Left cardiac atrium (tissue), 4 donors: ENCODE measurements around the gene IL17B. TPM values are rescaled to one million over a fixed set of nuclear protein-coding genes. Genes with fewer than 3 reads are reported as not detected.

ENCODE experiments used
- ATAC-seq, 2 donors: fragments of 200-7000 bp; cut with Tn5 transposase; one replicate each; pipeline ENCODE4 v1.9.1; 2020; ENCODE audit warnings: mild to moderate bottlenecking in 2 of 2, moderate library complexity in 2 of 2
- DNase-seq: peaks from one replicate; pipeline ENCODE4 v3.0.0-alpha.2; 2020
- intact Hi-C, 2 donors: fragments of 100-400 bp; cut with DNase I; formaldehyde crosslinking; loops; one replicate each; pipeline versions ENCODE4 v1.14.1 to v1.15.1; 2022 to 2023
- total RNA-seq, 2 donors: library from RNA; stranded (reverse); fragmentation: NEBNext Ultra II Directional; extraction: Animal tissue kit (Norgen Biotek cat#: 25700); gene quantifications; one replicate each; pipeline ENCODE4 v1.2.1, GENCODE V29; 2021
- donor health status: DM: no; HTN: yes; CAD: no.
- donor health status: DM: no; HTN: yes; CAD: no; lungs with severe emphysema.
- donor health status: DM: yes; HTN: yes; CAD: no.
- donor health status: Dilated cardiomyopathy.

Gene IL17B
- total RNA-seq, 2 donors from 2014 or later, result 0.44 to 0.89 TPM

DNA sequence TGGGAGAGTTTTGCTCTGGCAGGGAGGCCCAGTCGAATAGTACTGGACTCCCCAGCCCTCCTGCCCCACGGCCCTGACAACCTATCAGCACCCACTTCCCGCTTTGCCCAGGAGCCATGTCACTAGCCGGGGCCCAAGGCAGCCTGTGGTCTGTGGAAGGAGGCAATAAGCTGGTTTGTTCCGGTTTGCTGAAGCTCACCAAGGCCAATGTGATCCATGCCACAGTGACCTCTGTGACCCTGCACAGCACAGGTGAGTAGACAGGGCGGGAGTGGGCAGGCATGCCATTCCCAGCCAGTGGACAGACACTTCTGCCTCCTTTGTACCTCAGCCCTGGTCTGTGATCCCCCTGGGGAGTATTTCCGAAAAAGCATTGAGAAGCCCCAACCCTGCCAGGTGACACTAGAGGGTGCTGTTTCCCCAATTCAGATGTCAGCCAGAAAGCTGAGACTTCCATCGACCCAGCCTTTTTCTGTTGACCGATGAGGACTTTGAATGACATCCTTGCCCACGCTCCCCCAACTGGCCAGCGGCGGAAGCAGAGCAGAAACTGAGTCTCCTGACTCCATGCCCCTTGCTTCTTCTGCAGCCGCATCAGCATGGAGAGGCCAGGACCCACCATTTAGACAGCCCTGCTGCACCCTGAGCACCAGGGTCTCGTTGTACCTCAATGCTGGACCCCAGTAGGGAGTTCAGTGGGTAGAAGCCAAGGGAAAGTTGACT is 11.7 kb downstream of the IL17B start:
- intact Hi-C loops, result loop anchor here (5.0 kb wide), 2 partner anchors 50 to 100 kb away; no protein-coding TSS in a partner anchor
- DNase-seq (peak; percentile 62), ATAC-seq (peak; percentile 50 to 61)

DNA sequence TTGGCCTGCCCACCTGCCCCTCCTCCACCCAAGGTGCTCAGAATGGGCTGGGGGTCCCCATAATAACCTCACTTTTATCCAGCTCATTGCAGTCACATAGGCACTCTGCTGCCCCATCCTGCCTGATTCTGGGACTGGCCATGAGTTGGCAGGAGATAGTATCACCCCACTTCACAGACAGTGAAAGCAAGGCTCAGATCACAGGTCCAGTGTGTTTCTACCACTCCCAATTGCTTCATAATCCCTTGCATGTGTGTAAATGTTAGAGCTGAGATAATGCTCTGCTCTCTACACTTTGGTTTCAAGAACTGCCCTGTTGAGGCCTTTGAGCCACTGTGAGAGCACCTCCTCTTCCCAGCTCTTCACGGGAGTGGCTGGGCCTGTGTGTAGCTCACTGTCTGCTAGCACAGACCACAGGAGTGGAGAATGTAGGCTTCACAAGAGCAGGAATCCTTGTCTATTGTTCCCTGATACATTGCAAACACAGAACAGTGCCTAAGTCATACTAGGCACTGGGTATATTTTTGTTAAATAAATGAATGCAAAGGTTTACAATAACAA is 12.8 kb downstream of the IL17B start:
- no peak for ATAC-seq
- intact Hi-C loops, result loop anchor here (5.0 kb wide), 2 partner anchors 49 to 99 kb away; no protein-coding TSS in a partner anchor

DNA sequence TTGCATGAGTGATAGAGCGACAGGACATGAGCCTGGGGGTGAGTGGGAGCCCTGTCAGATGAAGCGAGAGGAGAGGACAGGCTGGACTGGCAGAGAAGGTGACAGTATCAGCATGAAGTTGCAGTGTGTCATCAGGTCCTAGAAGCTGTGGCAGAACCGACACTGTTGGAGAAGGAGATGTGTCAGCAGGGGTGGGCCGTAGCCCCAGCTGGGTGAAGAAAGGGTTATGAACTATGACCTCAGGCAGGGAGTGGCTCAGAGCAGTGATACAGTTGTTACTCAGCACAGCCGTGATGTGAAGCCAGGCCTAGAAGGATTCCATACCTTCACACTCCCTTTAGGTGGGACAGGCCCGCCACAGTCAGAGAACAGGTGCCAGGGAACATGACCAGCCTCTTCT is 13.7 kb downstream of the IL17B start:
- no peak for ATAC-seq
- intact Hi-C loops, result loop anchor here (5.0 kb wide), 2 partner anchors 48 to 98 kb away; no protein-coding TSS in a partner anchor
- DNase-seq, result no peak

More for the DNA sequence above, 12.8 kb downstream of the IL17B start:
- DNase-seq, result no peak

DNA sequence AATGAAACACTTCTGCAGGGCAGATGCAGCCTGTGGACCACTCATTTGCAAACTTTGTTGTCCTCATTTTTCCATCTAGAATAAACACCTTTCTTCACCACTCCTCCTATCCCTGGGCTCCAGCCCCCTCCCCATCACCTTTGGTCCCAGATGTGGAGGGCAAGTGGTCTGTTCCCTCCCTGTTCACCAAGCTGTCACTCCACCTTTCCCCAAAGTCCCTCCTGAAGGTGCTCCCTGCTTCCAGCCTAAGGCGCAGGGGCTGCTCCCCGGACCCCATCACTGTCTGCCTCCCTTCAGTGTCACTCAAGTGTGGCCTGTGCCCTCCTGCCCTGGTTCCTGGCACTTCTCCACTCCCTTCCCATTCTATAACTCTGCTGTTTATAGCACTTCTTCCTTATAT is 14.4 kb downstream of the IL17B start:
- DNase-seq (no peak), ATAC-seq (no peak)
- intact Hi-C loops, result loop anchor here (5.0 kb wide), 2 partner anchors 47 to 97 kb away; no protein-coding TSS in a partner anchor

DNA sequence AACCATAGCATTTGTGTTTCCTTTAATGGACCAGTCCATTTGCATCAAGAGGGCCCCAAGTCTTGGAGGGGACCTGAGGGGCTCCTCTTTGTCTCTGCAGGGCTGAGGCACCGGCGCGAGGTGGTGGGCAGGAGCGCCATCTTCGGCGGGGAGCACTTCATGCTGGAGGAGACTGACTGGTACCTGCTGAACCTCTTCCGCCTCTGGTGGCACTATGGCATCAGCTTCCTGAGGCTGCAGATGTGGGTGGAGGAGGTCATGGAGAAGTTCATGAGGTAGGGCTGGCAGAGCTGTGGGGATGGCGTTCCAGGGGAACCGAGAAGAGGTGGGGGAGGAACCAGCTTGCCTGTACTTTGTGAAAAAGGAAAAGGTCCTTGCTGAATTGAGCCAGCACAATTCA is 15.2 kb downstream of the IL17B start:
- no peak for DNase-seq
- no peak for ATAC-seq
- intact Hi-C loops, result no loop called here

DNA sequence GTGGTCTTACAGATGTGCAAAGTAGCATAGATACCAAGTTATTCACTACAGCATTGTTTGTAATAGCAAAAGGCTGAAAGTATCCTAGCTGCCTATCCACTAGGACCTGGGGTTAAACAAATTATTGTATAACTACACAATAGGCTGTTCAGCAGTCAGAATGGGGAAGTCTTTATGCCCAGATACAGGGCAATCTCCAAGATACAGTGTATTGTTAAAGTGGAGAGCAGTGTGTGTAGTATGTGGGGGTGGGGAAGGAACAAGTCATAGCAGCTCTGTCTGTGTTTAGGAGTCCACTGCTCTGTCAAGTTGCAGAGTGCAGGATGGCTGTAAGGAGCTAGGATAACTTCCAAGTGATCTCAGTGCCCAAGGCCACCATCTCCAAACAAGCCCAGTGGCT is 15.7 kb downstream of the IL17B start:
- DNase-seq (no peak), ATAC-seq (no peak)
- intact Hi-C loops, result no loop called here

DNA sequence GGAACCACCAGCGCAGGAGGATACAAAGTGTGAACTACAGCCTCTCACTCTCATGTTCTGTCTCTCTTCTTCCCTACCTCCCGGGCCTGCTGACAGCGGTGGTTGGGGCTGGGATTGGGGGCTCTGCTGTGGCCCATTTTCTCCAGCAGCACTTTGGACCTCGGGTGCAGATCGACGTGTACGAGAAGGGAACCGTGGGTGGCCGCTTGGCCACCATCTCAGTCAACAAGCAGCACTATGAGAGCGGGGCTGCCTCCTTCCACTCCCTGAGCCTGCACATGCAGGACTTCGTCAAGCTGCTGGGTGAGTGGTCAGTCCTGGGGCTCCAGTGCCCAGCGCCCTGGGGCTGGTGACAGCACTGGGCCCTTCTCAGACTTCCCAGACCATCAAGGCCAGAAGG is 16.6 kb downstream of the IL17B start:
- DNase-seq (no peak), ATAC-seq (no peak)
- intact Hi-C loops, result no loop called here

DNA sequence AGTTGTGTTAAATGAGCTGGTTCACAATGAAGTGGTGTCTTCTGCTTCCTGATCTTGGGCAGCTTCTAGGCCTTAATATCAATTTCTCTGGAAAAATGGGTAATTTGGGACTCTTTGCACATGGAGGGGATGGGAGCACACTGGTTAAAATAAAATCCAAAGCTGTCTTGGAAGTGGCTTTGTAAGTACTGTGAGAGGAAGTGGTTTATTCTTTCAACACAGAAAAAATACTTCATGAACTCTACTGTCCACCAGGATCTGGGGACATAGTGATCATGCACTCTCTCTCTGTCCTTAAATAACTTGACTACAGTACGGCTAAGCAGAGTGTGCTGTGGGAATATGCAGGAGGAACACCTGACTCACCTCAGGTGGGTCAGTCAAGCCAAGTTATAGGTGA is 18.8 kb downstream of the IL17B start:
- intact Hi-C loops, result no loop called here
- ATAC-seq (no peak), DNase-seq (no peak)

DNA sequence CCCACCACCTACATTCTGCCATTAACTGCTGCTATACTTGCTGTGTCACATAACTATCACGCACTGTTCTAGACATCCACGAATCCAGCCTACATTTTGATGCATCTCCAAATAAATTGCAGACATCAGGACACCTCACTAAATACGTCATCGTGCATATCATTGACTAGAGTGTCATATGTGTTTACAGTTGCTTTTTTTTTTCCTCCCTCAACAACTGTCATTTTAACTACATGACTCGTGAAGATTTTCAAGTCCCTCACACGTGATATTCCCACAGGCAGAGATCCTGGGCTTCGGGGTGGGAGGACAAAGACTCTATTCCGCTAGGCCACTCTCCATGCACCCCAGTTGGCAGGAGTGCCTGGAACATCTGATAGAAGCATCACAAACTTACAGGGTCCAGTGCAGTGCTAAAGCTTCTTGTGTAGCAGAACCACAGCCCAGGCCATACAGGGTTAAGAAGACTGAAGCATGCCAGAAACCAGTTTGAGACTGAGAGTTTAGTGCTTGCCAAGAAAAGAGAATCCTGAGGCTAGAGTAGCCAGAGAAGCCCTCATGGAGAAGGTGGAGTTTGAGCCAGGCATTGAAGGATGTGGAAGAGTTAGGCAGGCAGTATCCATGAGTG is 20.1 kb downstream of the IL17B start:
- DNase-seq (no peak), ATAC-seq (no peak)
- intact Hi-C loops, result no loop called here

DNA sequence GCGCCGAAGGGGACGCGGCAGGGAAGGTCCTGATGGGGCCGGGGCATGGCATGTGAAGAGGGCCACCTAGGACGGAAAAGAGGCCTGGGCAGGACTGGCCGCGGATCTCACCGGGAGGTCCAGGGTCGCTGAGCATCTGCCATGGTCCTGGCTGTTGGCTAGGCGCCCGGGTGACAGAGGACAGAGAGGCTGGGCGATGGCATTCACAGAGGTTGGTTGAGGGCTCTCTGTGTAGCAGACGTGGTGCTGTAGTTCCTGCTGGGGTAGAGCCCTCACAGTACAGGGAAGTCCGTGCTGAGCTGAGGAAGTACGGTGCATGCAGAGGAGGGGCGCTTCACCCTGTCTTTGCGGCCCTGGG is 20.8 kb downstream of the IL17B start:
- intact Hi-C loops, result no loop called here
- DNase-seq (peak; percentile 63), ATAC-seq (peak; percentile 64 to 68)

DNA sequence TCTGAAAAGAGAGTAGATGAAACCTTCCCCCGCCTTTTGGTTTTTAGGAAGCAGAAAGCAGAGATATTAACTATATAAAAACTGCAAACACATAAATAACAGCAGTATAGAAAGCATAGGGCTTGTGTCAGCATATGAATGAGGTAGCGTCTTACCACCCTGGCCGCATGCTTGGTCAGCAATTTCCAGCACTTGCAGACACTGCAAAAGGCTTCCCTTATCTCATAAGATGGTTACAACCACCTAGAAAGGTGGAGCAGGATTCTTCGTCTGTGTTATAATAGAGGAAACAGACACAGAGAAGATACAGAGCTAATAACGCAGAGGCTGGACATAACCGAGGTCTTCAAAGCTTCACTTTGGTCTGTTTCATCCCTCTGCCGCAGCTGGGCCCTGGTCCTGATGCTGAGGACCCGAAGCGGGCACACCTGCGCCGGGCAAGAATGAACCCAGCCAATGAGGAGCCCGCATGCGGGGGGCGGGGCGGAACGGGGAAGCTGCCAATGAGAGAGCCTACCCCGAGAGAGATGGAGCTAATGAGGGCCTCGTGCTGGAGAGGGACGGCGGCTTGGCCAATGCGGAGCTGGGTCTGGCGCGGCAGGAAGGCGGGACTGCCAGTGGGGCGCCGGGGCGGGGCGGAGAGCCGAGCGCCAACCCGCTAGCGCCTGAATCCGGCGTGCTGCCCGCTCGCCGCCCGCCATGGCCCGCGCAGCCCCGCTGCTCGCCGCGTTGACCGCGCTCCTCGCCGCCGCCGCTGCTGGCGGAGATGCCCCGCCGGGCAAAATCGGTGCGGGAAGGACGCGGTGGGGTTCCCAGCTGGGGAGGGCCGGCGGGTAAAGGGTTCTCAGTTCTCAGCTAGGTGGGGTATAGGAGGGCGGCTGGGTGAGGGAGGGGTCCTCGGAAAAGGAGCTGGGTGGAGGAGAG is 21.5 kb downstream of the IL17B start, which contains the start of gene PCYOX1L:
TSS of gene PCYOX1L (plus strand) at position 677 of the 924 bp plus-strand sequence. CDS start at position 700, 23 bp downstream.
- peak; percentile 97 for DNase-seq
- peak; percentile 100 for ATAC-seq
- intact Hi-C loops, result no loop called here

DNA sequence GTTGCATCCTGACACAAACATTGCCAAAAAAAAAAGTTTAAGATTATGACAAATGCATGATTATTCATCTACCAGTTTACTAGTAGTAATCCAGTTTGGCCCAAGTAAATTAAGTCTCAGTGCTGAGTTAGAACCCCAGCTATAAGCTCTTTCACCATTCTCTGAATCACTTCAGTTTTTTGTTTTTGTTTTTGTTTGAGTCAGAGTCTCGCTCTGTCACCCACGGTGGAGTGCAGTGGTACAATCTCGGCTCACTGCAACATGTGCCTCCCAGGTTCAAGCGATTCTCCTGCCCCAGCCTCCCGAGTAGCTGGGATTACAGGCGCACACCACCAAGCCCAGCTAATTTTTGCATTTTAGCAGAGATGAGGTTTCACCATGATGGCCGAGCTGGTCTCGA is 22.7 kb downstream of the IL17B start:
- no peak for ATAC-seq
- intact Hi-C loops, result no loop called here

DNA sequence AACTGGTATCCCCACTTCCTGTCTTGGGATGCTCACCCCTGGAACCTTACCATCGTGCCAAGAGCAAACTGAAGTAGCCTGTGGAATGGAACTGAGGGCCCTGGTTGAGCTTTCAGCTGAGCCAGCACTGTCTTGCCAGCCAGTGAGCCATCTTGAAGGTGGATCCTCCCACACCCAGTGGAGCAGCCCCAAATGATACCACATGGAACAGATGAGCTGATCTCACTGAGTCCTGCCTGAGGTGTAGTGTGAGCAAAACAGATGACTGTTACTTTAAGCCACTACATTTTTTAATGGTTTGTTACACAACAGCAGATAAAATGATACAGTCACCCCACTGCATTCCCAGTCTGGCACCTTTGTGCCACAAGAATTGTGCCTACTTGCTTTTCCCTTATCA is 23.4 kb downstream of the IL17B start:
- intact Hi-C loops, result no loop called here
- no peak for DNase-seq
- ATAC-seq, result no peak

More for the DNA sequence above, 22.7 kb downstream of the IL17B start:
- no peak for DNase-seq

DNA sequence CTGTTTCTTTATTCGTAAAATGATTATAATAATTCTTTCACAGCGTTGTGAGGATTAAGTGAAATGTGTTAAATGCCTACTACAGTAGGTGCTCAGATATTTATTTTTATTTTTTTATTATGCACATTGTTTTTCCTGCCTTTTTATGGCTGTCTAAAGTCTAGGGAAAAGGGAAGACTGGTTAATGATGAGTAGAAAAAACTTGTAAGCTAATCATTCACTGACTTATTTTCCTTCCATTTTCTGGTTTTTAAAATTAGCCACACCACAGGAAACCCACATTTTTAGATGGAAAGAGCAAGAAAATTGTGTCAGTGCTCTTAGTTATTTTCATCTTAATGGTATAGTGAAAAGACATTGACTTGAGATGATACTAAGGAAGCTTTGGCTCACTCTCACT is 25.2 kb downstream of the IL17B start:
- ATAC-seq, result no peak
- intact Hi-C loops, result no loop called here
- DNase-seq, result no peak

DNA sequence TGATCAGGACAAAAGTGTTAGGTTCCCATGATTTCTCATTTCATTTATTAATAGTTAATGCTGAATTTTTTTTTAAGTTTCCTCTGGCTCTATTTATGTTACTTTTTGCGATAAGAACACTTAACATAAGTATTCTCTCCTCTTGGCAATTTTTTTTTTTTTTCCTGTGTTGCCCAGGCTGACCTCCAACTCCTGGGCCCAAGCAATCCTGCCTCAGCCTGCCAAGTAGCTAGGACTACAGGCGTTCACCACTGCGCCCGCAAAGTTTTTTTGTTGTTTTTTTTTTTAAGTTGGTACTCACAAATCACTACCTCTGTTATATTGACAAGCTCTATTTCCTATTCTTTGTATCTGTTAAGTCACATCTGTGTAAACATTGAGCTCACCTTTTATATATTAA is 26.9 kb downstream of the IL17B start:
- no peak for ATAC-seq

DNA sequence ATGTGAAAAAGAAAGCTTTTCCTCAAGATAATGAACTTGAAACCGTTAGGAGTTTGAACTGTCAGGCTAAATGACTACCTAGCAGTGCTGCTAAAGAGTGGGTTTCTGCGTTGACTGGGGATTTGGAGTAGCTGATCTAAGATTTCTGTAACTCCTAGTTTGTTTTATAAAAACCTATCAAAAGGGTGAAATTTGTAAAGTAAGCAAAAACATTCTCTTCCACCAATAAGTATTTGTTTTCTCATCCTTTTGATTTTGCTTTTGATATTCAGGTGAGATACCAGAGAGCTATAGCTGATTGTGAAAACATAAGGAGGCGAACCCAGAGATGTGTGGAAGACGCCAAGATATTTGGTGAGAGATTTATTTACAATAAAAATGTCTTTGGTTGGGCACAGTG is 29.7 kb downstream of the IL17B start:
- no peak for ATAC-seq
- DNase-seq, result no peak
- intact Hi-C loops, result no loop called here

More for the DNA sequence above, 26.9 kb downstream of the IL17B start:
- no peak for DNase-seq
- intact Hi-C loops, result no loop called here

DNA sequence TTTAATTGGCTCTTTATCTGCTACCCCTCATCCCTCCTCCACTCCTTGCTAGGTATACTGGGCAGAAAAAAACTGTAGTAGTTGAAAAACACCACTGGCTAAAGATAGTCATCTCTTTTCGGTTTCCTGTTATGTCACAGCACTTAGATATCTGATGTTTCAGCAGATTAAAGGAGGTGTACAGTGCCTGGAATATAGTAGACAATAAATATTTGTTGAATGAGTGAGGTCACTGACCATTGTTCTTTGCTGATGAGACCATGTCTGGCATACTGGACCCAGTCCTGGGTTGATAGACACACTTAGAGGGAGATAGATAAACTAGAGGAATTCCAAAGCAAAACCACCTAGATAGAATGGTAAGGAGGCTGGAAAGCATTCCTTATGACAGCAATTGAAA is 30.6 kb downstream of the IL17B start:
- intact Hi-C loops, result no loop called here
- DNase-seq, result no peak
- ATAC-seq, result no peak

DNA sequence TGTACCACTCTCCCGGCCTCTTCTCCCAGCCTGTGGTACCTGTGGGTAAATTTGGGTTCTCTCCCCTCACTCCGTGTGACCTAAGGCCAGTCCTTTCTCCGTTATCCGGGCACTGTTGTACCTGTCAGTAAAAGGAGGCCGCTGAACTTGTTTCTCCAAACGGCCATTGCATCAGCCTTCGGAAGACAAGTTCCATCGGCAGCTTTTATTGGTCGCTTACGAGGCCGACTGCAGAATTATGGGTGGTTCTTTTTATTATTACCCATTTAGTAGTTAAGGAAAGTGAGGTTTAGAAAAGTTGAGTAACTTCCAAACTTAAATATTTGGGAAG is 33.2 kb downstream of the IL17B start:
- ATAC-seq, result peak in 1 of 2 donors; percentile 8
- intact Hi-C loops, result no loop called here
- DNase-seq, result no peak

DNA sequence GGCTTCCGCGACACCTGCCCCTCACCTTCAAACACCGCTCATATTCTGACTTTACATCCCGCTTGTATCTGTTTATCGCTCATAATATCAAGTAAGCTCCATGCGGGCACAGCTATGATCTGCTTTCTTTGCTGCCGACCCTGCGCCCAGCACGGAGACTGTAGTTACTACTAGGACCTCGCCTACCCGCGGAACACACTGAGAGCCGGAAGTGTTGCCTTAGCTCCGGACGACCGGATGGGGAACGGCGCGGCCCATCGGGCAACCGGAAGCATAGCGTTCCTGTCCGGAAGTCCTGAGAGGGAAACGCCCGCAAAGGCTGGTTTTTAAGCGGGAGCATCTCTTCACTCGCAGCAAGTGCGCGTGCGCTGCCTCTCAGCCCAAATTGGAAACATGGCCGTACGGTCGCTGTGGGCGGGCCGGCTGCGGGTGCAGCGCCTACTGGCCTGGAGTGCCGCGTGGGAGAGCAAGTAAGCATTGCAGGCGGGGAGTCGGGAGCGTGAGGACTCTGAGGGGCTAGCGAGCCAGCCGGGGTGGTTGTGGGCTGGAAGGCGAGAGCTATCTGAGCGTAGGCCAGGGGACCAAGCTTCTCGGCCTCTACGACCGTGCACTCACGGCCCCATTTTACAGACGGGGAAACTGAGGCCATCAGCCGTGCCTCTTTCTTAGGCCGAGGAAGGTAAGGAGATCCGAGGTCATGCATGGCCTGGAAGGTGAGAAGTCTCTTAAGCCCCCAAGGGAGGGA is 33.8 kb downstream of the IL17B start, which contains the start of gene GRPEL2:
TSS of gene GRPEL2 (plus strand) at position 353 of the 745 bp plus-strand sequence. CDS start at position 394, 41 bp downstream.
- intact Hi-C loops, result no loop called here
- ATAC-seq (peak; percentile 98 to 99), DNase-seq (peak; percentile 98)
